ENCODE measurements around the gene HSF4. TPM values are rescaled to one million over a fixed set of nuclear protein-coding genes. Genes with fewer than 3 reads are reported as not detected.

Gene HSF4
- total RNA-seq, 1 donor from 2014 or later: 2.0 TPM

Other genes starting within 250 kb of the HSF4 start
- not detected in 2 replicates for gene CDH16, start 245.9 kb upstream of the HSF4 start, total RNA-seq
- gene RRAD, start 239.2 kb upstream of the HSF4 start, total RNA-seq: 0.22 and 0.60 TPM in 2 replicates
- 124 and 176 TPM in 2 replicates for gene CIAO2B, start 230.3 kb upstream of the HSF4 start, total RNA-seq
- 12.7 and 15.9 TPM in 2 replicates for gene CES2, start 229.2 kb upstream of the HSF4 start, total RNA-seq
- under 0.01 TPM in 1 of 2 replicates, not detected in the other for gene CES3, start 203.5 kb upstream of the HSF4 start, total RNA-seq
- gene CES4A, start 176.2 kb upstream of the HSF4 start, total RNA-seq: 1.1 and 1.2 TPM in 2 replicates
- 35.9 and 40.8 TPM in 2 replicates for gene CBFB, start 135.6 kb upstream of the HSF4 start, total RNA-seq
- 7.2 and 12.7 TPM in 2 replicates for gene PHAF1, start 54.8 kb upstream of the HSF4 start, total RNA-seq
- gene B3GNT9, start 13.7 kb upstream of the HSF4 start, total RNA-seq: 3.5 and 6.3 TPM in 2 replicates
- gene TRADD, start 4.8 kb upstream of the HSF4 start, total RNA-seq: 10.7 and 16.3 TPM in 2 replicates
- gene FBXL8, start 4.8 kb upstream of the HSF4 start, total RNA-seq: 4.1 and 5.6 TPM in 2 replicates
- gene NOL3, start 5.8 kb downstream of the HSF4 start, total RNA-seq: 4.8 and 5.6 TPM in 2 replicates
- gene MATCAP1, start 19.2 kb downstream of the HSF4 start, total RNA-seq: 5.7 and 10.1 TPM in 2 replicates
- 33.8 and 48.0 TPM in 2 replicates for gene EXOC3L1, start 25.4 kb downstream of the HSF4 start, total RNA-seq
- 44.2 and 60.3 TPM in 2 replicates for gene E2F4, start 27.4 kb downstream of the HSF4 start, total RNA-seq
- gene ELMO3, start 34.4 kb downstream of the HSF4 start, total RNA-seq: 0.44 and 0.99 TPM in 2 replicates
- gene TMEM208, start 62.4 kb downstream of the HSF4 start, total RNA-seq: 24.4 and 29.2 TPM in 2 replicates
- gene FHOD1, start 82.7 kb downstream of the HSF4 start, total RNA-seq: 12.0 and 23.4 TPM in 2 replicates
- gene SLC9A5, start 84.2 kb downstream of the HSF4 start, total RNA-seq: 0.22 and 0.60 TPM in 2 replicates
- 5.8 and 10.2 TPM in 2 replicates for gene PLEKHG4, start 114.8 kb downstream of the HSF4 start, total RNA-seq
- gene KCTD19, start 162.0 kb downstream of the HSF4 start, total RNA-seq: not detected in 2 replicates
- not detected in 2 replicates for gene LRRC36, start 162.1 kb downstream of the HSF4 start, total RNA-seq
- gene TPPP3, start 228.8 kb downstream of the HSF4 start, total RNA-seq: 0.22 TPM in 1 of 2 replicates, not detected in the other

Measured in lung microvascular endothelial cell (primary cell).